ENCODE results near the gene YTHDC2. TPM values are rescaled to one million over a fixed set of nuclear protein-coding genes. Genes with fewer than 3 reads are reported as not detected.
A peak's percentile ranks its signal among the peaks of the same experiment; 100 is the strongest.

YTHDC2 gene
- total RNA-seq, 3 donors from 2014 or later, result 22.4 to 49.2 (median 40.0) TPM

- Histone ChIP-seq H3K36me3 (no peaks in the 10 kb centered on the region), H3K9me3 (peaks cover 0 to 21% of the 10 kb centered on the region in 2 donors), H3K27ac (no peak overlapping the region), H3K4me1 (peaks cover 0 to 5% of the 10 kb centered on the region in 2 donors), H3K27me3 (no peaks in the 10 kb centered on the region), H3K4me3 (no peak overlapping the region)
- DNase-seq (ENCODE audit: low spot score in 2 of 2), result no peak
- TF ChIP-seq CTCF (IDR thresholded peaks at IDR 0.05) (no peak), POLR2A (IDR thresholded peaks at IDR 0.05) (no peak), POLR2AphosphoS5 (IDR thresholded peaks at IDR 0.05) (no peak)
- intact Hi-C loops (cut with DNase I; ENCODE audit: low total_unique reads), result no loop called here
Observed at GRCh38 chr5:113527746-113528145, 14.3 kb downstream of the YTHDC2 start.

DNA sequence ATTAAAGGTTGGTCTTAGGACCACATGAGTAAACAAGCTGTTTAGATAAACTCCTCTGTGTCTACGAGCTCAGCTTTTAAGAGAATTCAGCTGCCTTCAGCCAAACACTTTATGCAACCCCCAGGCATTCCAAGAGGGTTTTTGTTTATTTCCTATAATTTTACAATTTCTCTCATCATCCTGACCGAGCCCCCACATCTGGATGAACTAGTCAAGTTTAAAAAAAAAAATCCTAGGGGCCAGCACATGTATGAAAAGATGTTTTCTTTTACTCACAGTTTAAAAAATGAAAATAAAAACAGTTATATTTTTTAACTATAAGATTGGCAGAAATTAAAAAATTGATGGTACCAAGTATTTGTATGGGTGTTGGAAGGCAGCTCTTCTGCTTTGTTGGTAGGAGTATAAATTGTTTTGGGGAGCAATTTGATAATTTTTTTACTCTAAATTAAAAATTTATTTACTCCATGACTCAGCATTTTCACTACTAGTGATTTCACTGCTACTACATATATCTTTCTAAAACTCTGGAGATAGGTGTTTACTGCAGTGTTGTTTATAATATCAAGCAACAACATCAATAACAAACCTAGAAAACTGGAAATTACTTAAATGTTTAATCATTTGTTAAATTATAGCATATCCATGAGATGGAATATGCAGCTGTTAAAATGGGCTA is 18.1 kb downstream of the YTHDC2 start:
- no peak overlapping the region for H3K4me3 ChIP-seq
- DNase-seq (ENCODE audit: low spot score in 2 of 2), result no peak
- no peak overlapping the region for H3K27ac ChIP-seq
- TF ChIP-seq CTCF (IDR thresholded peaks at IDR 0.05) (no peak), POLR2A (IDR thresholded peaks at IDR 0.05) (no peak), POLR2AphosphoS5 (IDR thresholded peaks at IDR 0.05) (no peak)
- peaks cover 0 to 21% of the 10 kb centered on the region in 2 donors for H3K9me3 ChIP-seq
- intact Hi-C loops (cut with DNase I; ENCODE audit: low total_unique reads), result no loop called here
- no peaks in the 10 kb centered on the region for H3K4me1 ChIP-seq
- peaks cover 5% of the 10 kb centered on the region for H3K36me3 ChIP-seq
- H3K27me3 ChIP-seq, result no peaks in the 10 kb centered on the region

DNA sequence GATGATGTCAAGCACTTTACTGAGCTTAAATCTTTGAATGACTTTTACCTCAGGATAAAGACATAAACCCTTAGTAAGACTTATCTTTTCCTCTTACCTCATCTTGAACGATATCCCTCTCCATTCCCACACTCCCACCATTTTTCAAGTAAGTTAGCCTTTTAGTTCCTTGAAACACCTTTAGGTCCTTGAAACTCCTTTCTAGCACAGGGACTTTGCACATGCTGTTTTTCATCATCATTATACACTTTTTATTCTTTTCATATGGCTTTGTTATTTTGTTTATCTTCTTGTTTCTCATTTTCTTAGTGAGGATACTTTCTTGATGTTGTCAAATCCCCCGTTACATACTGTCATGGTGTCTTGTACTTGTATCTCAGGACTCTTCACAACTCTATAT is 24.8 kb downstream of the YTHDC2 start:
- Histone ChIP-seq H3K9me3 (no peaks in the 10 kb centered on the region), H3K27me3 (no peaks in the 10 kb centered on the region), H3K36me3 (peaks cover 5% of the 10 kb centered on the region), H3K4me3 (no peak overlapping the region), H3K27ac (no peak overlapping the region), H3K4me1 (no peaks in the 10 kb centered on the region)
- intact Hi-C loops (cut with DNase I; ENCODE audit: low total_unique reads), result no loop called here
- DNase-seq (ENCODE audit: low spot score in 2 of 2), result no peak
- no peak for TF ChIP-seq POLR2A (IDR thresholded peaks at IDR 0.05)
- no peak for TF ChIP-seq POLR2AphosphoS5 (IDR thresholded peaks at IDR 0.05)
- TF ChIP-seq CTCF (IDR thresholded peaks at IDR 0.05), result no peak

DNA sequence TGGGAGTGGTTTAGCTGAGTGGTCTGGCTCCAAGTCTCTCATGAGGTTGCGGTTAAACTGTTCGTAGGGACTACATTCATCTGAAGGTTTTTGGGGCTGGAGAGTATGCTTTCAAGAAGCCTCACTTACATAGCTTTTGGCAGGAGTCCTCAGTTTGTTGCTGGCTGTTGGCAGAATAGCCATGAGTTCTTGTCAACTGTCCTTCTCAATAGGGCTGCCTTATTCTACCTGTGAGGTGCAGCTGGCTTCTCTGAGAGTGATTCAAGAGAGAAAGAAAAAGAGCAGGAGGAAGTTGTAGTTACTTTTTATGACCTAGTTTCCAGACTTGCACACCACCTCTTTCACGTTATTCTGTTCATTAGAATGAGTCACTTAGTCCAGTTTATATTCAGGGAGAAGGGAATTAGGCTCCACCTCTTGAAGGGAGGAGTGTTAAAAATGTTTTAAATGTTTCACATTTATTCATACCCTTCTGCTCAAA is 33.2 kb downstream of the YTHDC2 start:
- Histone ChIP-seq H3K9me3 (no peaks in the 10 kb centered on the region), H3K36me3 (no peaks in the 10 kb centered on the region), H3K27me3 (no peaks in the 10 kb centered on the region), H3K4me1 (no peaks in the 10 kb centered on the region), H3K27ac (peak overlapping the region in 1 of 2 donors; percentile 59), H3K4me3 (no peak overlapping the region)
- intact Hi-C loops (cut with DNase I; ENCODE audit: low total_unique reads), result no loop called here
- DNase-seq (ENCODE audit: low spot score in 2 of 2), result peak in 1 of 2 donors; percentile 18
- TF ChIP-seq CTCF (IDR thresholded peaks at IDR 0.05) (no peak), POLR2A (IDR thresholded peaks at IDR 0.05) (no peak), POLR2AphosphoS5 (IDR thresholded peaks at IDR 0.05) (no peak)

DNA sequence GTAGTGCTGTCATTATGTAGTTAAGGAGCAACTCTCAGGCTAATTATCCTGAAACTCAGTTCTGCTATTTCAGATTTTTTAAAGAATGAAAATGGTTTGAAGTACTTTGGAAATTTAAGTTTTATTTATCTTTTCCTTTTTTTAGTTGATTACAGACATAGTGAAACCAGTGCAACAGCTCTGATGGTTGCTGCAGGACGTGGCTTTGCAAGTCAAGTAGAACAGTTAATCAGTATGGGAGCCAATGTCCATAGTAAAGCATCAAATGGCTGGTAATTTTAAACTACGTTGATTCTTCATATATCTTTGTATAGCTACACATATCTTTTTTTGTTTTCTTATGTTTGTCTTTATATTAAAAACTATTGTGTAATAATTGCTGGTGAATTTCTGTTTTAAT is 34.9 kb downstream of the YTHDC2 start:
- Histone ChIP-seq H3K27ac (no peak overlapping the region), H3K9me3 (no peaks in the 10 kb centered on the region), H3K4me1 (no peaks in the 10 kb centered on the region), H3K27me3 (no peaks in the 10 kb centered on the region), H3K4me3 (no peak overlapping the region), H3K36me3 (no peaks in the 10 kb centered on the region)
- intact Hi-C loops (cut with DNase I; ENCODE audit: low total_unique reads), result no loop called here
- no peak for DNase-seq (ENCODE audit: low spot score in 2 of 2)
- no peak for TF ChIP-seq POLR2A (IDR thresholded peaks at IDR 0.05)
- no peak for TF ChIP-seq CTCF (IDR thresholded peaks at IDR 0.05)
- TF ChIP-seq POLR2AphosphoS5 (IDR thresholded peaks at IDR 0.05), result no peak
